HTERT RPE-1 (cell line): ENCODE results near the gene HIPK2.
"Not testable (repeated sequence)": the region's sequence is repeated elsewhere in the genome, so short reads cannot be mapped to it uniquely, and the experiment has no call there.

Experiments used
- in situ Hi-C: fragments of 300-500 bp; cut with MboI; formaldehyde crosslinking; loops from 4 replicates; pipeline ENCODE4 v1.14.3; 2020; ENCODE audit warnings: low sequenced_read_pairs

HIPK2 gene

DNA sequence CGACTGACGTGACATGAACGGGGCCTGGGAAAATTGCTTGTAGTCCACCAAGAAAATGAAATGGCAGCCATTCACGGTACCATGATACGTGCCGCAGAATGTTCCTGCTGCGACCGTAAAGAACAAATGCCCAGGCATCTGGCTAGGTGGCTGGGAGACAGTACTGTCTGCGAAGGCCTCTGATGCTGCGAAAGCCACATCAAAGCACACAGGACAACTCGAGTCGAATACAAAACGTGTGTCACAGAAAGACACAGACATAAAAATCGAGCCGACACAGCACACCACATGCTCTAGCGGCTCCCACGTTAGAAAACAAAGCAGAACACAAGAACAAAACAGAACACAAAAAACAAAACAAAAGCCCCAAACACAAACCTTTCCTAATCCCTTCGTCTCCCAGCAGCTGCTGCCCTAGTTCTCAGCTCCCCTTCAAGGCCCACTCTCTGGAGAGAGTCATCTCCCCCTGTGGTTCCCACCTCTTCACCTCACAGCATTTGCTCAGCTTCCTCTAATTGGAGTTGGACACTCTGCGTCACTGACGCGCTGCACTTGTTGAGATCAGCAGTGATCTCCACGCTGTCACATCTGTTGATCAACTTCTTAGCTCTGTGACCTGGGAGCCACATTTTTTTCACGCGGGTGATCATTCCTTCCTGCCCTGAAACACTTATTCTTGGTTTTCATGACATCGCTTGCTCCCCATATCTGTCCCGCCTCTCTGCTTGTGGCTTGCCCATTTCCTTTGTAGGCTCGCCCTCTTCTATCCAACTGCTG is 142.1 kb downstream of the HIPK2 start:
- in situ Hi-C loops, result no loop called here

- in situ Hi-C loops, result no loop called here
Measured at GRCh38 chr7:139634087-139634486, 143.7 kb downstream of the HIPK2 start.

DNA sequence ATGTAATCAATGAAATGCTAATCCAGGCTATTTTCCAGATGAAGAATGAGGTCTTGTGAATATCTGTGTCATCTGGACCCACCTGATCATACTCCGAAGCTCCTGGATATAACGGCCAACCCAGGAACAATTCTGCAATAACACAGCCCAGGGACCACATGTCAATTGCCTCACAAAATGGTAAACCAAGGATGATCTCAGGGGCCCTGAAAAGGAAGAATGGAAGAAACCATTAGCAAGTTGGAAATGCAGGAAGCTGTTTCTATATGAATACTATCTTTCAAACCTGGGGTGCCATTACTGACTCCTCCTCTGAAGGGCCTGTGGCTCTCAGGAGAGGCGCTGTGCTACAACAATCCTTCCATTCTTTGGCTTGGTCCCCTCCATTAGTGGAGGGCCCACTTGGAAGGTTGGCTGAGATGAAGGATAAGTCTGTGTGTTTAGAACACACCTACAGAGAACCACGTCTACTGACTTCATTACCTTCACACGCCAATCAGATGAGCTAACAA is 146.2 kb downstream of the HIPK2 start:
- in situ Hi-C loops, result no loop called here

DNA sequence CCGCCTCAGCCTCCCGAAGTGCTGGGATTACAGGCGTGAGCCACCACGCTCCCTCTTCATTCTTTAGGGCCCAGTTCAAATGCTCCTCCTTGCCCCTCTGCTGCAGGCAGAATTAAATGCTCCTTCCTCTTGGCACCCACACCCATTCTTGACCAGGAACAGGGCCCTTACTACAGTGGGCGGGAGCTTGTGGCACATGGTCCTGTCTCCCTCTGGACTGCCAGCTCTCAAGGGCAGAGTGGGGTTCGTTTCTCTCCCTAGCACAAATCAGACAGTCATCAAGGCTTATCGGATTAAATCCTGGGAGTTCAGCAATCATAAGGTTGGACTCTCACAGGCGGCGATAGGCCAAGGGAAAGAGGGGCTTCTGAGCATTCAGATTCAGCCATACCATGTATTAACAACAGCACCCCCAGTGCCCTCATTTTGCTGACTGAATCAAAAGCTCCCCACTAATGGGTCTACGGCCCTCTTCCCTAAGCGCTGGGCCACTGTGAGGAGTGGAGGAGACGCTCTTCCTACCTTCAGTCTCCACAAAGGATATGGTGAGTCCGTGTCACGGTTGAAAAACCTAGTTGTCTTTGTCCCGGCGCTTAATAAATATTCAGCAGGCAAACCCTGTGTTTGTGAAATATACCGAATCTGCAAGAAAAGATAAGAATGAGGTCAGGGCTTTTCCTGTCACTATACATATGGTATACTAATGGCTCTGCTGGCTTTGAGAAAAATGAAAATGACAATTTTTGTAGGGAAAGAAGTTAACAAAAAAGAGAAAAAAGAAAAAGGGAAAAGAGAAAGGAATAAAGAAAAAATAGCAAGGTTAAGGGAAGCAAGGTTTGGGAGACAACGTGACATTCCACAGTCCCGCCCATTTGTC is 146.9 kb downstream of the HIPK2 start:
- in situ Hi-C loops, result no loop called here

DNA sequence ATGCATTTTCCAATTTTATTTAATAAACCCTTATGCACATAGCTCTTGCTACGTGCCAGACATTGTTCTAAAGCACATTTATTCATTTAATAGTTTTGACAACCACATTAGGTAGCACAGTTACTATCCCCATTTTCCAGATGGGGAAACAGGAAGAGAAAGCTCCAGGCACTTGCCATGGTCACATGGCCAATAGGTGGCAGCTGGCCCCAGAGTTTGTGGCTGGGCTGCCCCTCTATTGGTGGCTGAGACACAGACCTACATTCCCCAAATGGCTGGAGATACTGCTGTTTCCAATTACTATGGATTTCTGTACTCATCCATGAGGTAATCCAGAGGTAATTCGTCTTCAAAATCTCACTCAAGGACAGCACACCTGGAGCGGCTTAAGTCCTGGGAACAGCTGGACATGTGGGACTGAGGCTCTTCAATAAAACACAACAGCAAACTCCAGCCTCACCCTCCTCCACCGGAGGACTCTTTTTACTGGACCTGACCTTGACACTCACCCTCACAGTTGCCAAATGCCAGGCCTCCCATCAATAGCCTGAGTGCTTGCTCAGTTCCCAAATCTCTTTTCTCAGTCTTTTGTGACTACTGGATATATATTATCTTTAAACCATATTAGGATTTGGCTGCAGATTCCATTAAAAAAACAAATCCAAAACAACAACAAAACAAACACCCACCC is 148.3 kb downstream of the HIPK2 start:
- in situ Hi-C loops, result no loop called here

DNA sequence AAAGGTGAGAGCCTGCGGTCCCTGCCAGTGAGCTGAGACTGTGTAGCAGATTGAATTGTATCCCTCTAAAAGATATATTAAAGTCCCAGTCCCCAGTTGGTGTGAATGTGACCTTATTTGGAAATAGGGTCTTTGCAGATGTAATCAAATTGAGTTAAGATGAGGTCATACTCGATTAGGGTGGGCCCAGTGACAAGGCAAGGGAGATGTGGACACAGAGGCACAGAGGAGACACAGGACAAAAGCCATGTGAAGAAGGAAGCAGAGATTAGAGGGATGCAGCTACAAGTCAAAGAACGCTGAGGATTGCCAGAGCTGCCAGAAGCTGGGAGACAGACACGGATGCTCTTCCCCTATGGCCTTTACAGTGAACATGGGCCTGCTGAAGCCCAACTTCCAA is 150.0 kb downstream of the HIPK2 start:
- in situ Hi-C loops, result no loop called here

DNA sequence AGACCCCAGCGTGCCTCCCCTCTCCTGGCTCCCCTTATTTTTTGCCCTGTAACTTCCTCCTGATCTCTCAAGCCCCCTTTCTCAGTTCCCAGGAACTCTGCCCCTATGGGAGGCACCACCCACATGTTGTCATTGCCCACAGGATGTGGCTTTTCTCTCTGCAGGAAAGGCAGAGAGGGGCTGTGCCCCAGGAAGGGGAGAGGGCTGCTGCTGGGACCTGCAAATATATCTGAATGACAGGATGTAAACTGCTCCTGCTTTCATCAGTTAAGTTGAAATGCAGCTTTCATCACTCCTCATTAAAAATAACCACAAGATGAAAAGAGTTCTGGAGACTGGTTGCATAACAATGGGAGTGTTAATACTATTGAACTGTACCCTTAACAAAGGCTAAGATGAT is 151.0 kb downstream of the HIPK2 start:
- in situ Hi-C loops, result no loop called here

GRCh38 chr7:139623518-139623917 is 154.3 kb downstream of the HIPK2 start:
- in situ Hi-C loops, result no loop called here

GRCh38 chr7:139620676-139621344 is 157.0 kb downstream of the HIPK2 start:
- in situ Hi-C loops, result no loop called here

DNA sequence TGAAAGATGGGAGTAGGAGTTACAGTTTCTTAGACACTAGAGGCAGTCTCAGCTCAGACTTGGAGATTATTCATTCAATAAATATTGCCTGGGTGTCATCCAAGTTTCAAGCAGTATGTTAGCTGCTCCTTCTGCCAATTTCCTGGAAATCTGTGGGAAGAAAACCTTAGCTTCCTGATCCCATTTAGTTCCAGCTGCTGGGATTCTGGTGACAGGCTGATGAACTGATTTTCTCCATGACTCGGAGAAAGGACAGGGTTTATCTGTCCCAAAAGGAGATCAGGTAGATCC is 158.5 kb downstream of the HIPK2 start:
- in situ Hi-C loops, result no loop called here

GRCh38 chr7:139618482-139619366 is 159.1 kb downstream of the HIPK2 start:
- in situ Hi-C loops, result no loop called here

GRCh38 chr7:139617074-139617473 is 160.7 kb downstream of the HIPK2 start:
- in situ Hi-C loops, result no loop called here

- in situ Hi-C loops, result no loop called here
Measured at GRCh38 chr7:139614886-139615285, 162.9 kb downstream of the HIPK2 start.

DNA sequence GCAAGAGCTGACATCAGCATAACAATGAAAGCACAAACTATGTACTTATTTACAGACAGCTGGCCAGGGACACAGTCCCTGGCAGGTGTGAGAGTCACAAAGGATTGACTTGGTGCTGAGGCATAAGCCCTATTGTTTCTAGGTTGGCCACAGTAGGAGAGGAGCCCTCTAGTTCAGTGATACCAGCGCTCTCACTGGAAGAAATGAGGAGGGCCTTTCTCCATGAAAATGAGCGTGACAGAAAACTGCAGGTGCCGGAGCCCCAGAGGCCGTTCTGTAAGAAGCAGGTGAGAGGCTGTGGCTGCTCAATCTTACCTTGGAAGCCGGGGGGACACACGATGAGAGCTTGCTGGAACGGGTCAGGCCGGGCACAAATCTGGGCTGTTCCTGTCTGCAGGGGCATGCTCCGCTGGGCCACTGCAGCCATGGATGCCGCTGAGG is 163.8 kb downstream of the HIPK2 start:
- in situ Hi-C loops, result no loop called here

DNA sequence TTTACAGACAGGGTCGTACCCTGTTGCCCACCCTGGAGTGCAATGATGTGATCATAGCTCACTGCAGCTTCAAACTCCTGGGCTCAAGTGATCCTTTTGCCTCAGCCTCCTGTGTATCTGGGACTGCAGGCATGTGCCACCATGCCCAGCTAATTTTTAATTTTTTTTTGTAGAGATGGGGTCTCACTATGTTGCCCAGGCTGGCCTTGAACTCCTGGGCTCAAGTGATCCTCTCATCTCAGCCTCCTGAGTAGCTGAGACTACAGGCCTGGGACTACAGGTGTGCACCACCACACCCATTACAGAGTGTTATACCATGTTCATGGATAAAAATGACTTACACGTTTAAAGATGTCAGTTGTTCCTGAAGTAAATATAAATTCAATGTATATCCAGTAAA is 166.2 kb downstream of the HIPK2 start:
- in situ Hi-C loops, result not testable (repeated sequence)

- in situ Hi-C loops, result no loop called here
Measured at GRCh38 chr7:139610595-139610994, 167.2 kb downstream of the HIPK2 start.

- in situ Hi-C loops, result no loop called here
Measured at GRCh38 chr7:139603896-139604295, 173.9 kb downstream of the HIPK2 start.

DNA sequence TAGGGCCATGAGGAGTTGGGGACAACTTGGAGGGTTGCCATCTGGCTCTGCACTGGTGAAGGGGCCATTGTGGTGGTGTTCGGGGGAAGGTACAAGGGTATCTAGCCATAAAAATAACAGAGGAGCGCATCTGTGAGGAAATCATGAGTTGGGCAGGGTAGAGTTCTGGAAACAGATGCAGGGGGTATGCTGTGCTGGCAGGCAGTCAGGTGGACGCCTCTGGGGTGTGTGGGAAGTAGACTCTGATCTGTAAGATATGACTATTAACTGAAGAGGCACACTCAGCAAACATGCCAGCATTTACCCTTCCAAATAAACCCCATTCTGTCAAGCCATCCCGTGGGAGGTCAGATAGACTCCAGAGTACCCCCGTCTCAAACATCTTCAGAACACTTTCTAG is 174.5 kb downstream of the HIPK2 start:
- in situ Hi-C loops, result no loop called here

GRCh38 chr7:139602143-139602722 is 175.6 kb downstream of the HIPK2 start:
- in situ Hi-C loops, result no loop called here

DNA sequence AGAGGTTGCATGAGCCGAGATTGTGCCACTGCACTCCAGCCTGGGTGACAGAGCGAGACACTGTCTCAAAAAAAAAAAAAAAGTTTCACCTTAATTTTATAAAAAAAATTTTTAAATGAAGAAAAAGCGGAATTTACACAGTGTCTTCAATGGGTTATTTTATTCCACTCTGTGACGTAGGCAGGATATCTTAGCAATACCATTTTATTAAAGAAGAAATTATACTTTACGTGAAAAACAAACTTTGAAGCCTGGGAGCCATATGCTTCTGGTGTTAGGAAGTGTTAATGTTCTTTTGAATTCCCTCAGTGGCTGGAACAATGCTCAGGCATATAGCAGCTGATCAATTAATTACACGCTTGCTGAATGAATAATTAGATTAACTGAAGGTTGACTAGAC is 176.6 kb downstream of the HIPK2 start:
- in situ Hi-C loops, result no loop called here
